ENCODE data around the gene EBLN1.

GRCh38 chr10:22159979-22160378 is 57.8 kb downstream of the EBLN1 start:
- no peak for TF ChIP-seq CTCF (IDR thresholded peaks at IDR 0.05)
- no peak for TF ChIP-seq POLR2A (IDR thresholded peaks at IDR 0.05)

Data from right lobe of liver (tissue), 4 donors.